ENCODE measurements around the gene ZNF319.

The ZNF319 gene

GRCh38 chr16:58036943-58037342, 36.5 kb upstream of the ZNF319 start:
- no peak for DNase-seq

- DNase-seq, result no peak
Observed at GRCh38 chr16:58035356-58036170, 35.1 kb upstream of the ZNF319 start.

- DNase-seq, result no peak
Observed at GRCh38 chr16:58034774-58035173, 34.3 kb upstream of the ZNF319 start.

DNA sequence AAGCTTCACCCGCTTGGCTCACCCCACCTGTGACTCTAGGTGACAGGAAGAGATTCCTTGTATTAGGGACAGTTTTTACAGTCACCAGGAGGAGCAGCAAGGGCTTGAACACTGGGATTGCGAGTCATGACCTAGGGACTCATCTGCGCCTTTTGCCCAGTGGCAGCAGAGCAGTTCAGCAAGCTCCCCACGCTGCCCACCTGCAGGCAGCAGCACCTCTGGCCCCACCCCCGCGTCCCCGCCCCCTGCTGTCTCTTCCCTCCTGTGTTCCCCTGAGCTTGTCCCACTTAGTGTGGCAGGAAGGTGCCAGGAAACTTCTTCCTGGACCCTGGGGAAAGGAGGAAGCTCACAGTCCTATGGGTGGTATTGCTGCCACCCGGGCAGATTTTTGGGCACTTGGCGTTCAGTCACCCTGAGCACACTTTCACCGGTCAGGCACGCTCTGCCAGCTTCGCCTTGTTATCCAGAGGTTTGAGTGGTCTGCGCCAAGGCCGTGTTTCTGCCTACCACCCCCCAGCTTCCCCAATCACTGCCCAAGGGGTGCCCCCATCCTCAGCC, 33.7 kb upstream of the ZNF319 start:
- DNase-seq, result no peak

- DNase-seq, result no peak
Observed at GRCh38 chr16:58032710-58033293, 32.3 kb upstream of the ZNF319 start.

- no peak for DNase-seq
Observed at GRCh38 chr16:58031016-58031800, 30.7 kb upstream of the ZNF319 start.

DNA sequence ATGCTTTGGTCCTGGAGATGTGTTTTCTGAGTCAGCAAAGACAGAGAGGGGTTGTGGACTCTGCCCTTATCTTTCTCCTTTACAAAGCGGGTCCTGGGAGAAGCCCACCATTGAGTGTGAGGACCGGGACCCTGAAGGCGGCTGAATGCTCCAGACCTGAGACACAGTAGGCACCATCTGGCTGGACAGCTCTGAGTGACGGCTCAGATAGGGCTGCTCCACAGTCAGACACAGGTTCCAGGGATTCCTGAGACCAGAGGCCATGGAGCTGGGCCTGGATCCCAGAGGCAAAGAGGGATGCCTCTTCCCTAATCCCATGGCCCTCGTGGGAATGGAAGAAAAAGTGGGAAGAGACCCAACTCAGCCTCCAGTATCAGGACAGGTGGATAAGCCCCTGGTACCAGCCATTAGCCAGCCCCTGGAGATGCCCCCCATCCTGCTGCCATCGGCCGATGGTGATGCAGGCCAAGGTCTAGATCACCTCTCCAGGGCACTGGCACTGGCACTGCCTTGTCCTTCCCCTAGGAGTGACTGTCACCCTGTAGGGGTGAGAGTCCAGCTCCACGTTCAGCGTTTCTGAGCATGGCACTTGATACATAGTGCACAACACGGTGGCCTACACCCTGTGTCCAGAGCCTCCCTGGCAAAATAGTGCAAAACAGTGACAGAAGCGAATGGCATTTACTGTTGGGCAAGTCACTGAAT, 29.8 kb upstream of the ZNF319 start:
- DNase-seq, result no peak

DNA sequence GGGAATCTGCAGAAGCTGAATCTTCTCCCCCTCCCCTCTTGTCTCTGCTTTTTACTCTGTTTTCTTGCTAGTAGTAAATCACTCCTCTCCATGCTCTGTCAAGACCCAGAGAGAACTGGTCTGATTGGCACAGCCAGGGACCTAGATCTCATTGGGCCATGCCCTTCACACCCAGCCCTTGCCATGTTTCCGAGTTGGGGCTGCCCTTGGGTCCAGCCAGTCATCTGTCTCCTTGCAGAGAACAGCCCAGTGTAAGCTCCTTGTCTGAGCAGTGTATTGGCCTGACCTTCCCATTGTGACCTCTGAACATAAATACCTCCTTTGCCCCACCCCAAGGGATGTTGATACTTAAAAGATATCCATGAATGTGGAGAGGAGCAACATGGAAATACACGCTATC, 28.9 kb upstream of the ZNF319 start:
- DNase-seq, result no peak

DNA sequence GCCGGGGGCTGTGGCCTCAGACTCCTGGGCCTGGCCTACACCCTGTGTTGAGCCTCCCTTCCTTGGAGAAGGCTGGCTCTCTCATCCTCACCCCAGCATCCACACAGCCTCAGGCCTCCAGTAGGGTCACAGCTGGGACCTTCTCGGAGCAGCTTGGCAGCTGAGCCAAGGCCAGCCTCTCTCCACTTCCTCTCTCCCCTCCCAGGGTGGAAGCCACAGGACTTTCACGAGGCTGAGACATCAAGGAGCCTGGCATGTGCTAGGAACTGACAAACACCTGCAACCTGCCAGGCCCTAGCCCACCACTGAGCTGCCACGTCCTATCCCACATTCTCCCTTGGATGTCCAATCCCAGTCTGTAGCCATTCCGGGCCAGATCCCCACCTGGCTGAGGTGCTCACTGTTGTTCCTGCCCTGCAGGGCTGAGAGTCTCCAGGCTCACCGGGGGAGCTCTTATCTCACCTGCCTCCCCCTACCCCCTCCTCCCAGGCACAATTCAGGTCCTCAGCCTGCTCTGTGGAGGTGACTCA, 28.1 kb upstream of the ZNF319 start:
- DNase-seq, result no peak

GRCh38 chr16:58027916-58028455, 27.5 kb upstream of the ZNF319 start:
- DNase-seq, result no peak

GRCh38 chr16:58027161-58027915, 26.9 kb upstream of the ZNF319 start:
- DNase-seq, result no peak

DNA sequence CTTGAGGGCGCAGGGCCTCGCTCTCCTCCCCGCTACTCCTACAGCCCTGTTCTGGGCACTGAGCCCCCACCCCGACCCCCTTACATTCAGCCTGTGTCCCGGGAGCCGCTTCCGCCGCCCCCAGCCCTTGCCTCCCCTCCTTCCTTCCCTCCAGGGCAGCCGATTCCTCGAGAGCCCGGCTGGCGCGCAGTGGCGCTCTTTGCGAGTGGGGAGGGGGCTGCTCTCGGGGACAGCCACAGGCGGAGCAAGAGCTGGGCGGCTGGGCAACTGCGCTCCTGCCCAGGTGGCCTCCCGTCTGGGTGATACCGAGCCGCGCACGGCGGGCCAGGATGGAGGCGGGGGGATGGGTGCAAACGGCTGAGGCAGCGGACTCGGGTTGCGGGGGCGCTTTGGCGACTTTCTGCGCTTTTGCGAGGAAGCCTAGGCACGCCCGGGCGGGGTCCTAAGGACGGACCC, 26.3 kb upstream of the ZNF319 start:
- peak; percentile 9 for DNase-seq

- DNase-seq, result peak; percentile 19
Observed at GRCh38 chr16:58026139-58026704, 25.8 kb upstream of the ZNF319 start.

- peak; percentile 75 for DNase-seq
Observed at GRCh38 chr16:58025351-58026138, 25.1 kb upstream of the ZNF319 start, which contains the start of gene MMP15. Gene MMP15, plus strand, starts transcription at chr16:58025754. Its CDS starts 597 bp downstream, at chr16:58026351.

- peak; percentile 18 for DNase-seq
Observed at GRCh38 chr16:58024486-58025350, 24.2 kb upstream of the ZNF319 start.

DNA sequence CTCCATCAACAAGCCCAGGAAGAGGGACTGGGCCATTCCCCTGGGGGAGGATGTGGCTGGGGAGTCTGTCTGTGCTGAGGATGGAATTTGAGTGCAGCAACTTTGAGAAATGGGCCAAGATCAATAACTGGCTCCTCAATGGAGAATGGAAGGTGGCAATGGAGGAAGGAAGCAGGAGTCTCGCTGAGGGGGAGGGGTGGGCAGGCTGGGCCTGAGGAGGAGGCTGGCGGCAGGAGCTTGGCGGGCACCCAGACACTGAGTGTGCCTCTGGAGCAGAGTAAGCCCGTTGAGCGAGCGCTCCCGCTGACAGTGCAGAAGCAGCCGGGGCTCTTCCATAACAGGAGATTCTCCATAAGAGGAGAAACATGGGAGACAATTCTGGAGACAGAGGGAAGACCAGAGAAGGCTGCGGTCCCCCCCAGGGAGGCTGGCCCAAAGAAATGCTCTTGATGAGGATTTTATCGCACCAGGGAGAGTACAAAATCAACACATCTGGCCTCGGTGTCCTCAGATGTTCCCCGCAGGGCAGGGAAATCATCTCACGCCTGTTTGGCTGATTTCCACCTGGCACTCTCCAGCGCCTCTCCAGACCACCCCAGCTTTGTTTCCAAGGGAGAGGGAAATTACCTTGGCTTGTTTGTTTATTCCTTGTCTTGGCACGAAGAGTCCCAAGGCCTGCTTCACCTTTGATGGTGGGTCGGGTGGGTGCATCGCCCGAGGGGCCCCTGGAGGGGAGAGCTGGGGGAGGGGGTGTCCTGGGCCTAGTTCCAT, 22.3 kb upstream of the ZNF319 start:
- DNase-seq, result no peak

DNA sequence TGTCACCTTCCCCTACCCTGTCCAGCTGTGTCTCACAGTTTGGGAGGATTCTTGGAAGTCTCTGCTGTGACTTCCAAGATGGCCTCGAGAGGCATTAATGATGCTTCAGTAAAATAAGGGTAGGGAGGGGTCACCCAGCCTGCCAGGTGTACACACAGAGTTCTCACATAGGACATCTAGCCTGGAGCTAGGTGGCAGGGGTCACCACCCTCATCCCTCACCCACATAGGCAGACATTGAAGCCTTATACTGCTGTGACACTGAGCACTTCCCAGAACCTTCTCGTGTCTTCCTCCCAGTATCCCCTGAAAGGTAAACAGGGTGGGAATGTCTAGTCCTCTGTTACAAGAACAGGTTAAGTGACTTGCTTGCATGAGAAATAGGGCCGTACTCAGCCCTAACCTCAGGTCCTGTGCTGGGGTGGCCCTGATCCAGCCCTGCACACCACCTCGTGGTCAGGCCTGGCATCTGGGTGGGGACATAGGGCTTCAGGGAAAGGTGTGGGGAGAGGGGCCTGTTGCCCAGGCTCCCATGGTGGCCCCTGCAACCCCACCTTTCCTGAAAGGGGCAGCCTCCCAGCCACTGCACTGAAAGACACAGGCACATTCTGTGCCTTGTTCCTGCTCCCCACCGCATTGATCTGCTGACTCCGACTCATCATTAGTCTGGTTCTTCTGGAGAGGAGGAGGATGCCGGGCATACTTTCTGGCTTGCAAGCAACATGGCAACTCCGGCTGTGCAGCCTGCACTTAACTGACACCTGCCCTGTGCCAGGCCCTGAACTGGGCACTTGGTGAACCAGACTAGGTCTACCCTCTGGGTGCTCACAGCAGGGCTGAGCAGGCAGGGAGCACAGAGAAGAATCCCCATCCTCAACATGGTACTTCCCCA, 21.4 kb upstream of the ZNF319 start:
- DNase-seq, result no peak

Measured in stimulated activated CD4-positive, alpha-beta T cell treated with anti-CD3 and anti-CD28 coated beads, Interleukin-4, amount 100 ng/mL, for 1 hour (primary cell).